Tibial nerve (tissue), 3 donors: Measurements from ENCODE around the gene FBXW11.

Source experiments
- POLR2A ChIP-seq, 2 donors: fragments of 450-650 bp; IDR thresholded peaks; one replicate each; pipeline ENCODE4 v1.6.1; 2017; ENCODE audit warnings: antibody characterized with exemption in 2 of 2, mild to moderate bottlenecking in 2 of 2, moderate library complexity in 2 of 2
- TF ChIP-seq, protein P1 (sequence below), 5 experiments: fragments of 200-600 bp in 3 of 5; fragments of 450-650 bp in 2 of 5; sonication (generic) in 3 of 5; IDR thresholded peaks; one replicate each; pipeline ENCODE4 v1.5.1; 2016 to 2019; ENCODE audit warnings: antibody characterized with exemption in 5 of 5, mild to moderate bottlenecking in 3 of 5, moderate library complexity in 2 of 5

DNA sequence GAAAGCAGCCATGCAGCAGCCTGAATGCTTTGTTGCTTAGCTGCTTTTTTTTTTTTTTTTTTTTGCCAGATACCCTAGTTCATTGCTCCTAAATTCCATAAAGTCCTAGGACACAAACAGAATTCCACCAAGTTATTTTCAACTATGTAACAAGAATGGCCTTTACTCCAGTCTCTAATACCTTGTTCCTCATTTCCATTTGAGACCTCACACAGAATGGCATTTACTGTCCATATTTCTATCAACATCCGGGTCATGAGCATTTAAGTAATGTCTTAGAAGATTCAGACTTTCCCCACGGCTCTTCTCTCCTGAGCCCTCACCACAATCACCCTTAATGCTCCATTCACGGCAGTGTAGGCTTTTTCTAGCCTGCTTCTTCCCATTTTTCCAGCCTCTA is 31.7 kb upstream of the FBXW11 start:
- TF ChIP-seq POLR2A (IDR thresholded peaks at IDR 0.05): no peak
- TF ChIP-seq, protein P1, sequence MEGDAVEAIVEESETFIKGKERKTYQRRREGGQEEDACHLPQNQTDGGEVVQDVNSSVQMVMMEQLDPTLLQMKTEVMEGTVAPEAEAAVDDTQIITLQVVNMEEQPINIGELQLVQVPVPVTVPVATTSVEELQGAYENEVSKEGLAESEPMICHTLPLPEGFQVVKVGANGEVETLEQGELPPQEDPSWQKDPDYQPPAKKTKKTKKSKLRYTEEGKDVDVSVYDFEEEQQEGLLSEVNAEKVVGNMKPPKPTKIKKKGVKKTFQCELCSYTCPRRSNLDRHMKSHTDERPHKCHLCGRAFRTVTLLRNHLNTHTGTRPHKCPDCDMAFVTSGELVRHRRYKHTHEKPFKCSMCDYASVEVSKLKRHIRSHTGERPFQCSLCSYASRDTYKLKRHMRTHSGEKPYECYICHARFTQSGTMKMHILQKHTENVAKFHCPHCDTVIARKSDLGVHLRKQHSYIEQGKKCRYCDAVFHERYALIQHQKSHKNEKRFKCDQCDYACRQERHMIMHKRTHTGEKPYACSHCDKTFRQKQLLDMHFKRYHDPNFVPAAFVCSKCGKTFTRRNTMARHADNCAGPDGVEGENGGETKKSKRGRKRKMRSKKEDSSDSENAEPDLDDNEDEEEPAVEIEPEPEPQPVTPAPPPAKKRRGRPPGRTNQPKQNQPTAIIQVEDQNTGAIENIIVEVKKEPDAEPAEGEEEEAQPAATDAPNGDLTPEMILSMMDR (IDR thresholded peaks at IDR 0.05): no peak
